SU-DHL-6 (cell line): ENCODE measurements around the gene TBPL2.

Experiments used
- H2AFZ ChIP-seq: fragments of 200-600 bp; sonication (generic); 2 replicates; pipeline ENCODE4 v1.6.1; 2014; ENCODE audit warnings: low read depth, mild to moderate bottlenecking, moderate library complexity, mixed read lengths, antibody characterized with exemption, low read length; ENCODE audit not compliant: severe bottlenecking
- H3F3A ChIP-seq: fragments of 200-600 bp; shearing (Covaris generic); 2 replicates; pipeline ENCODE4 v1.6.0; 2016; ENCODE audit warnings: antibody characterized with exemption, mild to moderate bottlenecking; ENCODE audit not compliant: insufficient read depth
- H3K27ac ChIP-seq: fragments of 200-600 bp; sonication (generic); 2 replicates; pipeline ENCODE4 v1.5.1; 2016; ENCODE audit warnings: low read depth, mild to moderate bottlenecking, low read length, moderate library complexity, mixed read lengths
- H3K27me3 ChIP-seq: fragments of 200-600 bp; sonication (generic), shearing (Covaris generic); 2 replicates; pipeline ENCODE4 v1.6.0; 2014; ENCODE audit warnings: mild to moderate bottlenecking, low read length
- H3K36me3 ChIP-seq: fragments of 200-600 bp; sonication (generic); 2 replicates; pipeline ENCODE4 v1.6.1; 2014; ENCODE audit warnings: mild to moderate bottlenecking, low read length, mixed read lengths
- H3K4me2 ChIP-seq: fragments of 300-600, 200-600 bp; shearing (Covaris generic), sonication (generic); 2 replicates; pipeline ENCODE4 v1.6.0; 2014; ENCODE audit warnings: low read length, low read depth, mild to moderate bottlenecking; ENCODE audit not compliant: poor library complexity, severe bottlenecking
- H3K4me3 ChIP-seq: fragments of 200-600 bp; sonication (generic); 2 replicates; pipeline ENCODE4 v1.5.1; 2014; ENCODE audit warnings: antibody characterized with exemption, low read length, mild to moderate bottlenecking, mixed read lengths; ENCODE audit not compliant: insufficient read depth, poor library complexity, severe bottlenecking
- H3K79me2 ChIP-seq: fragments of 200-600 bp; sonication (generic); 2 replicates; pipeline ENCODE4 v1.6.1; 2014; ENCODE audit warnings: mild to moderate bottlenecking, low read length, moderate library complexity; ENCODE audit not compliant: insufficient read depth
- H3K9ac ChIP-seq: fragments of 200-600 bp; sonication (generic); 2 replicates; pipeline ENCODE4 v1.7.0; 2014; ENCODE audit warnings: mild to moderate bottlenecking, low read length
- H3K9me2 ChIP-seq: fragments of 200-600 bp; sonication (generic); replicated peaks from 2 replicates; pipeline ENCODE4 v1.6.1; 2014; ENCODE audit warnings: low read length; ENCODE audit not compliant: insufficient read depth
- H3K9me3 ChIP-seq: fragments of 200-600 bp; sonication (generic); 2 replicates; pipeline ENCODE4 v1.6.1; 2014; ENCODE audit warnings: low read length, mixed read lengths; ENCODE audit not compliant: insufficient read depth
- H4K20me1 ChIP-seq: fragments of 200-600 bp; sonication (generic); 2 replicates; pipeline ENCODE4 v1.6.1; 2014; ENCODE audit warnings: low read depth, mild to moderate bottlenecking, antibody characterized with exemption, low read length, moderate library complexity, mixed read lengths
- CTCF ChIP-seq: fragments of 200-600 bp; sonication (generic); IDR thresholded peaks from one replicate; pipeline ENCODE4 v1.5.1; 2017; ENCODE audit warnings: antibody characterized with exemption, mild to moderate bottlenecking, low read length, moderate library complexity; ENCODE audit not compliant: insufficient read depth, poor library complexity, severe bottlenecking
- EZH2phosphoT487 ChIP-seq: fragments of 200-600 bp; sonication (generic), shearing (Covaris generic); conservative IDR thresholded peaks from 2 replicates; pipeline ENCODE4 v1.6.1; 2018; ENCODE audit warnings: mild to moderate bottlenecking, antibody characterized with exemption, low read length, moderate library complexity, mixed read lengths

Gene TBPL2

GRCh38 chr14:55470025-55470424, 29.6 kb upstream of the TBPL2 start:
- TF ChIP-seq EZH2phosphoT487 (no peak), CTCF (no peak)
- Histone ChIP-seq H3K9me3 (peaks cover 12% of the 10 kb centered on the region; the same call in 1 of the 2 replicates), H3K9ac (no peak overlapping the region), H4K20me1 (no peaks in the 10 kb centered on the region), H3K36me3 (no peaks in the 10 kb centered on the region), H3K27ac (no peak overlapping the region), H3K79me2 (no peaks in the 10 kb centered on the region), H3K4me3 (no peak overlapping the region), H3K4me2 (no peak overlapping the region), H3K9me2 (no peaks in the 10 kb centered on the region), H3K27me3 (no peaks in the 10 kb centered on the region; the same call in 1 of the 2 replicates), H3F3A (no peaks in the 10 kb centered on the region), H2AFZ (no peak overlapping the region)

GRCh38 chr14:55467307-55467706, 26.9 kb upstream of the TBPL2 start:
- Histone ChIP-seq H3K27ac (no peak overlapping the region), H3F3A (no peaks in the 10 kb centered on the region), H3K9me2 (no peaks in the 10 kb centered on the region), H3K4me2 (no peak overlapping the region), H3K4me3 (no peak overlapping the region), H3K79me2 (no peaks in the 10 kb centered on the region), H4K20me1 (no peaks in the 10 kb centered on the region), H2AFZ (no peak overlapping the region), H3K36me3 (no peaks in the 10 kb centered on the region), H3K9me3 (peaks cover 12% of the 10 kb centered on the region; the same call in 1 of the 2 replicates), H3K9ac (no peak overlapping the region), H3K27me3 (no peaks in the 10 kb centered on the region; the same call in 1 of the 2 replicates)
- no peak for TF ChIP-seq CTCF
- no peak for TF ChIP-seq EZH2phosphoT487

GRCh38 chr14:55458800-55459515, 18.5 kb upstream of the TBPL2 start:
- Histone ChIP-seq H3K79me2 (no peaks in the 10 kb centered on the region), H3K9ac (no peak overlapping the region), H3K9me3 (no peaks in the 10 kb centered on the region), H3K4me3 (no peak overlapping the region), H3K4me2 (no peak overlapping the region), H3F3A (no peaks in the 10 kb centered on the region), H3K27ac (no peak overlapping the region), H2AFZ (no peak overlapping the region), H3K36me3 (no peaks in the 10 kb centered on the region), H4K20me1 (no peaks in the 10 kb centered on the region), H3K9me2 (no peaks in the 10 kb centered on the region), H3K27me3 (no peaks in the 10 kb centered on the region)
- TF ChIP-seq EZH2phosphoT487 (no peak), CTCF (no peak)
